Suppressor macrophage treated with lipopolysaccharide for 1 hour (primary cell): ENCODE measurements around the gene ADGRG6.
"Not testable (repeated sequence)": the region's sequence is repeated elsewhere in the genome, so short reads cannot be mapped to it uniquely, and the experiment has no call there.

Experiments used
- DNase-seq, 3 donors: peaks; one replicate each; pipeline ENCODE4 v3.0.0-alpha.2; 2020 to 2022

ADGRG6 gene

DNA sequence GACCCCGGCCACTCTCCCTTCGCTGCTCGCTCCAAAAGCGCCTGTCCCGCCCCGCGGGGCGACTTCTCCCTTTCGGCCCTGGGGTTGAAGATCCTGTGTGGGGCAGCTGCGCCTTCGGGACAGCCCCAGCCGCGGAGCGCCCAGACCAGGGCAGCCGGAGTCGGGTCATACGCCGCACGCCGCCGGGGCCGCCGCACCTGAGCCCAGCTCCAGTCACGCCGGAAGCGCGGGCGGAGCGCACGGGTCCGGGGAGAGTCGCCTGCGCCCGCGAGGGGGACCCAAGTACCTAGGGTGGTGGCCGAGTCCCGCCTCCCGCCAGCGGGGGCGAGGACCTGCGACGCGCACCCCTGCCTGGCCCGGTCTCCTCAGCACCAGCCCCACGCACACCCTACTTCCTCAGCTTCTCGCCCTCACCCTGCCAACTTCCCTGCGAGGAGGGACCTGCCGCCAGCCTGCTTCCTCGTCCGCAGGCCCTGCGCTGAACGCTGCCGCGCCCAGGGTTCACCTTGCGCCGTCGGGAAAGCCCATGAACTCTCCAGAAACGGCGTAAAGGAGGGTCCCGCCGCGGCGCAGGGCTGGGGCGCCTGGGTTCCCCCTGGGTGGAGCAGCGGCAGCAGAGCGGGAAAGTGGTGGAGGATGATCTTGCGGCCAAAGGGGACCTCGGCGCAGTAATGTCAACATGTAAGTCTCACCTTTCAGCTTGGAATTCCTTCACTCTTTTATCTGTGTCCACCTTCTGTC, at the start of gene ADGRG6:
TSS of gene ADGRG6 (plus strand) at position 357 of the 741 bp plus-strand sequence. CDS start at position 680, 323 bp downstream.
- DNase-seq = peak; percentile 58 to 77 (median 64)

DNA sequence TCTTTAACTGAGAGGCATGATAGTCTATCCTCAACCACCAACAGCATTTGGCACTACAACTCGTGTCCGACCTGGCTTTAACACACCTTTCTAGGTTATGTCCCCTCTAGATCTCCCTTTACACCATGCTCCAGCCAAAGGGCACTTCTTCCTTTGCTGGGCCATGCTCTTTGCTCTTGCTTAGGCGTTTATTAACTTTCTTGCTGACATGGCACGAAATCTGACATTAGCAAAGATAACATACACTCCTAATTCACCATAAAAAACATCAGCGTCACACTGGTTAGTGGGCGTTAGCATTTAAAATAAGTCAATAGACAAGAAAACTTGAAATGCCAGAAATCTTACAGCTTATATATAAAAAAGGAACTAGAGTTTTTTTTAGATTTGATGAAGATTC, 47.3 kb upstream of the ADGRG6 start:
- no peak for DNase-seq

DNA sequence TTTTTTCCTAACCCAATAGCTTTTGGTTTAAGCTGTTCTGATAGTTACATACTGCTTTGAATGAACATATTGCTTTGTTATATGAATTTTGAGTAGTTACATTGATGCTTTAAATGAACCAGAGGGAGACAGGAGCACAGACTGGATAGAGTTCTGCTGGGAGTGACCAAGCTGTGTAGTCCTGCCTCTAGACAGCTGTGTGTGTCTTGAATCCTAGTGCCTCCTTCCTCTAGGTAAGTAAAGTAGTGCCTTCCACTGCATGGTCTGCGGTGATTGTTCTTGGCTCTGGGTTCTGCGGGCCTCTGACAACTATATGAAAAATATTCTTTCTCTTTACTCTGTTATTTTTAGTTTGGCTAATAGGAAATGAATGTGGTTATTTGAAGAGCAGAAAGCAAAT, 46.0 kb upstream of the ADGRG6 start:
- no peak for DNase-seq

DNA sequence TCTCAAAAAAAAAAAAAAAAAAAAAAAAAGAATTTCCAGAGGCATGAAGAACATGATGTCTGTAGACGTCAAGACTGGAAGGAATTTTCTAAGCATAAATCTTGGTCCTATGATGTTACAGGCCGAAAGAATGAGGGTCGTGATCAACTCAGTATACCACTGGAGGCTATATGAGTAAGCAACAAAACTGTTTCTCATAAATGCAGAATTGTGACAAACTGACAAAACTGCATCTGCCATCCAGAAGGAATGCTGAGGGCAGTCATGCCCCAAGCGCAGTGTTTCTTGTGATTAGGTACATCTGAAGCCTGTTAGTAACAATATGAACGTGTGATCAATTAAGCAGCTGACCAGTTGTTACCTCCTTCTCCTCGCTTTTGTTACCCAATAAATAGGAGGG, 43.5 kb upstream of the ADGRG6 start:
- DNase-seq = no peak

DNA sequence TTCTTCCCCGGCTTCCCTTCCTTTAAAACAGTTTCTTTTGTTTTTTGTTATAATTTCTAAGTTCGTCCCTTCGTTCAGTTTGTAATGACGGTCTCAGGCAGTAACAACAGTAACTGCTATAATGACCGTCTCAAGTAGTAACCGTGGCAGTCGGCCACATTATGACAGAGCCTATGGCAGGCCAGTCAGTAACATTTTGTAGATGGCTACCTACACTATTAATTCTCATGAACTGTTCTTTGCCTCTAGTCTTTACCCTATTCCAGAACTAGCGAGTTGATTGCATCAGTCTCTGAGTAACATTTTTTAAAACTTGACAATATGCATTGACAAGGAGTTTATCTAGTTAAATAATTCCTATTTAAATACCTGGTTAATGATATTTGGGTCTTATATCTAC, 43.0 kb upstream of the ADGRG6 start:
- no peak for DNase-seq

DNA sequence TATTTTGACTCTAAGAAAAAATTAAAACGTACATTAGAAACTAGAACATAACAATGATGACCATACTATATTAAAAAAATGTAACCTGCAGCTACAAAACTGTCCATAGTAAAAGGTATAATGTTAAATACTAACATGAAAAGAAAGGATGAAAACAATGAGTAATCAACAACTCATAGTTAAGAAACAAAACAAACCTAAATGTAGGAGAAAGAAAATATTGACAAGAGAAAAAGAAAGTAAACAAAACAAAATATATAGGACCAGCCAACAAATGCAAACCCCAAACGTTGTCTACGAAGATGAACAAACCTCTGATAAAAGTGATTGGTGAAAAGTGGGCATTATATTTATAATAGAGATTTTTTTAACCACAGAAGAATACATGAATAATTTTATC, 41.1 kb upstream of the ADGRG6 start:
- no peak for DNase-seq

DNA sequence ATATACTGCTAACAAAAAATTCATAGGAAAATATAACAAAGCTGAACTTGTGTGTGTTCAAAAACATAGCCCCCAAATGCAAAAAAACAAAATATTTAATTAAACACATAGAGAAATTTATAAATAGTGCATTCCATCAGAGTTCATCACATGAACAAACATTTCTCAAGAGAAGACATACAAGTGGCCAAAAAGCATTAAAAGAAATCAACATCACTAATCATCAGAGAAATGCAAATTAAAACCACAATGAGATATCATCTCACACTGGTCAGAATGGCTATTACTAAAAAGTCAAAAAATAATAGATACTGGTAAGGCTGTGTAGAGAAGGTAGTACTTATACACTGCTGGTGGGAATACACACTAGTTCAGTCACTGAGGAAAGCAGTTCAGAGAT, 39.6 kb upstream of the ADGRG6 start:
- no peak for DNase-seq

DNA sequence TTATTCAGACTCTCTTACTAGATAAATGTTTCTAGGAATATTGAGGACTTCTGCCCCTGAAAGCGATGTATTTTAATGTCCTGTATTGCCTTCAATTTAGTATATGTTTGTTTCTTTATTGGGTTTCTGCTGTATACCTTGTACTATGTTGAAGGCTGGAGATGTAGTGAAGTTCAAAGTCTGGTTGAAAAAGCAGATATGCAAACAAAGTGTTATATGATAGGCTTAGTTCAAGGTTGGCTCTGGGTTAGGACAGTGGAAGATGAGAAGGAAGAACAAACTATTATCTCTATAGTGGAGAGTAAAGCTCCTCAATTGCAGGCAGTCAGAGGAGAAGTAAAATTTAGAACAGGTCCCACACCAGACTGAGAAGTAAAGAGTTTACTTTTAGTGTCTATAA, 36.3 kb upstream of the ADGRG6 start:
- no peak for DNase-seq

DNA sequence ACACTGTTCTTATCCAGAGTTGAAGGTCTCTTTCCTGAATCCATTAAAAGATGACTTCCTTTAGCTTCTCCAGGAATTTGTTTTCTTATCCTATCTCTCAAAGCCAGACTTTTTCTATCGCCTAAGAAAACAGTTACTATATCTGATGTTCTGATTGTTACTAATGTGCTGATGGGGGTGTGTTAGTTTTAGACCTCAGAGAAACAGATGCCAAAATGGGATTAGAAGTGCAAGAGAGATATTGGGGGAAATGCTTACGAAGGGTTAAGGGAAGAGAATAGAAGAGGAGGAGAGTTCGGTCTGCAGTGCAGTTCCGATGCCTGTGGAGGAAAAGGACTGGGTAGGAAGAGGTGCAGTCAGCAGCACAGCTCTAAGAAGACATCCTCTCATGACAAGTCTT, 35.7 kb upstream of the ADGRG6 start:
- DNase-seq = no peak

DNA sequence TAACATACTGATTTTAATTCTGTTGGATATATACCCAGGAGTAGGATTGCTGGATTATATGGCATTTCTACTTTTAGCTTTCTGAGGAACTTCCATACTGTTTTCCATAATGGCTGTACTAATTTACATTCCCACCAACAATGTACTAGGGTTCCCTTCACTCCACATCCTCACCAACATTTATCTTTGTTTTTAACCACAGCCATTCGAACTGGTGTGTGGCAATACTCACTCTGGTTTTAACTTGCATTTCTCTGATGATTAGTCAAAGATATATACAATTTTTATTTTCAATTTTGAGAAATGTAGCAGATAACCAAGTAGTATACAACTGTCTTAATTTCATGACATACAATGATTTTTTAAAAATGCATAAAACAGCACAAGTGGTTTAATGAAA, 30.3 kb upstream of the ADGRG6 start:
- no peak for DNase-seq

DNA sequence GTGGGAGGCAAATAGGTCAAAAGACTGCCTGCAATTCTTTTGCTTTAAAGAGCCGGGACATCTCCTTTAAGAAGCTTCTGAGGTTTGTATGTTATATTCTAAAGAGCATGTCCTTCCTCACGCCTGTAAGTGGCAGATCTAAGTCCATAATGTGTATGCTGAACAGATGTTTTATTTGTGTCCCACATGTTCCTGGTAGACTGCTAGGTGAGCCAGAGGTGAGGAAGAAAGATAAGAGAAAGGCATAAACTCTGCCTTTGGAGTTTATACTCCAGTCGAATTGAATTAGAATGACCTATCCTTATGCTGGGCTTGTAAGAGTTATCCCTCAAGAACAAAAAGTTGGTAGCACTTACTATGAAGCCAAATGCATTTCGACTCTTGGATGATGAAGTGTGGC, 27.2 kb upstream of the ADGRG6 start:
- no peak for DNase-seq

DNA sequence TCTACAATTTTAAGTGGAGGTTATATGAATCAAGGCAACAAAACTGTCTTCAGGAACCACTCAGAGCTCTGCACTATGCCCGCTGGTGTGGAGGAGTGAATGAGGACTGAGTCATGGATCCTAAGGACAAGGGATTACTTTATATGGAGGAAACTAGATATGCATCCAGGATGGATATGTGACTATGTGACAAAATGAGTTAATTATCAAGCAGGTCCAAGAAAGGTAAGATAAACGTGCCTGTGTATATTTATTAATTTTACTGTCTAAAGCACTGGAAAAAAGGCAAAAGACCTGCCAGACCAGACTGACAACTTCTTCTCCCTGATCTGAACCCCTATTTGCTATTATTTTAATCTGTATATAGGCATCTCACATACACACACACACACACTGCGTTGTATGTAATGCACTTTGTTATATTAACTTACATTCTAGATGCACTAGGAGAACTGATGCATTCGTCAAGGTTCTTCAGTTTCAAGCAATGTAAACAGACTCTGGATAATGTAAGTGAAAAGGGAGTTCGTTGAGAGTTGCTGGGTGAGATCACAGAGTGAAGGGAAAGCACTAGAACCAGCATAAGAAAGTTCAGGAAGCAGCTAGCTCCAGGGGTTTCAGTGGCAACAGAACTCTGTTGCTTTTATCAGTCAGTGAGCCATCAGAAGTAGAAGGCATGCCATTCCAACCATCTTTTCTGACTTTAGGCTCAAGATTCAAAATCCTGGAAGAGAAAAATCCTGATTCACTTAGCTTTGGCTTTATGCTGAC, 26.4 kb upstream of the ADGRG6 start:
- no peak for DNase-seq

DNA sequence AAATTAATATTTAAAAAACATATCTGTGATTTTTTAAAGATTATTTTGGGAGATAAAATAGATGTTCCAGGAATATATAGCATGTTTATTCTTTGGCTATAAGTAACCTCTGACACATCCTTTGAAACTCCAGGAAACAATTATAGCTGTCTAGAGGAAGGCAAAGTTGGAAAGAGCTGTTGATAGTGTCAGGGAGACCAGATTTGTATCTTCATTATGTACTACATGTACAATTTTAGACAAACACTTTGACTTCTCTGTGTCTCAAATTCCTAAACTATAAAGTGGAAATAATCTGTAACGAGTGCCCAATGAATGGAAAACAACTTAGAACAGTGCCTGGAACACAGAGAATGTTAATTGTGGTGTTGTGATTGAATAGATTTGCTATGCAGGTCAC, 25.6 kb upstream of the ADGRG6 start:
- no peak for DNase-seq

DNA sequence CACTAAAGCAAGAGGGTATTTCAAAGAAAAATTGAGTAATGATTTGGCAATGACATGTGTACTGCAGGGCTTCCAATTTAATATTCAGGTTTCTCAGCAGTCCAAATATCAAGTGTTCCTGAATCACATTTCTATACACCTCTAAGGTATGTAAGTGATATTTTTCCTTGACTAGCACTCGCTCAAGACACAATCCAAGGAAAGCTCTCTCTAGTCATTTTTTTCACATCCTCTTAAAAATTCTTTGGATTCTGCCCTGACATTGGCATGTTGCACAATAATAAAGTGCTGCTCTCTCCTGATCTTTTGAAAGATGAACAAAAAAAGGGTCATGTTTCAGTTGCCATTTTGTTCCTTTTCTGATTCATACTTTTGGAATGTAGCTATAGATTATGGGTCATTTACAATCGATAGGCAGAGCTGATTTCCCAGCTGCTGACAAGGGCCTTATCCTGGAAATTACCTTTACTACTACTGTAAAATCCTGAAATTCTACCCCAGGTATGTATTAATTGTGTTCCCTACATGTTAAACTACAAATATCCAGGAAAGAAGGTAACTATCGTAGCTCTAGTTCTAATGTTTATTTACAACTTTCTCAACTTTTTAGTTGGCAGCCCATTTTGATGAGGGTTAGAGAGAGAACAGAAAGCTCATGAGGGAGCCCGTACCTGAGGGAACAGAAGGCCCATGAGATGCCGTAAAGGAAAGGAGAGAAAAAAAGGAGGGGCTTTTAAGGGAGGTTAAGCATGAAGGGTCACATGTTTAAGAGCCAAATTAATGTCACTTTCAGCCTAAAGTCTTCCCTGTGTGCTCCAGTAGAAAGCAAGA, 22.2 kb upstream of the ADGRG6 start:
- DNase-seq = no peak

DNA sequence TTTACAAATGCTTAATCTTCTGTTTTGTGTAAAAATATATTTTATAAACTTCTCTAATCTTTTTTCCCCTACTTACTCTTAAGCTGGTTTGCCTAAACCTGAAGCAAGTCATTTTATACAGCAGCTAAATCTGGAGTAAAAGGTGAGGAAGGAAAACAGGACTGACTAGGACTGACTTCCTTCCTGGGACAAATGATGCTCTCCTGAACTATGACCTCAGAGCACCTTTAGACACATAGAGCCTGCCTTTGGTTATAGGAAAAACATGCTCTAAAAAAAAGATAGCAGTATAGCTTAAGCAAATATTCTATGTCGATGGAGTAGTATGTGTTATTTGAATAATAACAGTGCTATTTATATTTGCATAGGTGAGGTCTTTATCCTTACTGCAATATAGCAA, 21.5 kb upstream of the ADGRG6 start:
- no peak for DNase-seq

DNA sequence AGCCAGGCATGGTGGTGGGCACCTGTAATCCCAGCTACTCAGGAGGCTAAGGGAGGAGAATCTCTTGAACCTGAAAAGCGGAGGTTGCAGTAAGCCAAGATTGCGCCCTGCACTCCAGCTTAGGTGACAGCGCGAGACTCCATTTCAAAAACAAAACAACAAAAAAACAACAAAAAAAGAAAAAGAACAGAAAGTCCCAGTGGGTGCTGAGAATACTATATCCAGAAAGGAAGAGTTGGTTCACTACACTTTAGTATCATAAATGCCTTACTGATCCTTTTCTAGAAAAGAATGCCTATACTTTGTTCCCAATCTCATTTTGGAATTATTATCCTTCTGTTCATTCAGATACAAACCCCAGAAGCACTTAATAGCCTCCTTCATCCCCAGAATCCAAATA, 20.9 kb upstream of the ADGRG6 start:
- DNase-seq = no peak

DNA sequence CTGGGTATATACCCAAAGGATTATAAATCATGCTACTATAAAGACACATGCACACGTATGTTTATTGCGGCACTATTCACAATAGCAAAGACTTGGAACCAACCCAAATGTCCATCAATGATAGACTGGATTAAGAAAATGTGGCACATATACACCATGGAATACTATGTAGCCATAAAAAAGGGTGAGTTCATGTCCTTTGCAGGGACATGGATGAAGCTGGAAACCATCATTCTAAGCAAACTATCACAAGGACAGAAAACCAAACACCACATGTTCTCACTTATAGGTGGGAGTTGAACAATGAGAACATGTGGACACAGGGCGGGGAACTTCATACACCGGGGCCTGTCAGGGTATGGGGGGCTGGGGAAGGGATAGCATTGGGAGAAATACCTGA, 18.7 kb upstream of the ADGRG6 start:
- DNase-seq = not testable (repeated sequence)

DNA sequence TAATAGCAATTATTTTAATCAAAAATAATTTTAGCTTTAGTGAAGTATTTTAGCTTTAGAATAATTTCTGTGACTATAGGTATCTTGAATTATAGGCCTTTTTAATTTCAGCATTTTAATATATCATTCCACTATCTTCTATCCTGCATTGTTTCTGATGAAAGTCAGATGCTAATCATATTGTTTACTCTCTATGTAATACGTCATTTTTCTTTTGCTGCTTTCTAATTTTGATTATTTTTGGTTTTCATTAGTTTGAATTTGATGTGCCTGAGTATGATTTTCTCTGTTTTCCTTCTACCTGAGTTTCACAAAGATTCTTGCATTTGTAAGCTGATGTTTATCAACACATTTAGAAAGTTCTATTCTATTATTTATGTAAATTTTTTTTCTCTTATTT, 17.4 kb upstream of the ADGRG6 start:
- no peak for DNase-seq

DNA sequence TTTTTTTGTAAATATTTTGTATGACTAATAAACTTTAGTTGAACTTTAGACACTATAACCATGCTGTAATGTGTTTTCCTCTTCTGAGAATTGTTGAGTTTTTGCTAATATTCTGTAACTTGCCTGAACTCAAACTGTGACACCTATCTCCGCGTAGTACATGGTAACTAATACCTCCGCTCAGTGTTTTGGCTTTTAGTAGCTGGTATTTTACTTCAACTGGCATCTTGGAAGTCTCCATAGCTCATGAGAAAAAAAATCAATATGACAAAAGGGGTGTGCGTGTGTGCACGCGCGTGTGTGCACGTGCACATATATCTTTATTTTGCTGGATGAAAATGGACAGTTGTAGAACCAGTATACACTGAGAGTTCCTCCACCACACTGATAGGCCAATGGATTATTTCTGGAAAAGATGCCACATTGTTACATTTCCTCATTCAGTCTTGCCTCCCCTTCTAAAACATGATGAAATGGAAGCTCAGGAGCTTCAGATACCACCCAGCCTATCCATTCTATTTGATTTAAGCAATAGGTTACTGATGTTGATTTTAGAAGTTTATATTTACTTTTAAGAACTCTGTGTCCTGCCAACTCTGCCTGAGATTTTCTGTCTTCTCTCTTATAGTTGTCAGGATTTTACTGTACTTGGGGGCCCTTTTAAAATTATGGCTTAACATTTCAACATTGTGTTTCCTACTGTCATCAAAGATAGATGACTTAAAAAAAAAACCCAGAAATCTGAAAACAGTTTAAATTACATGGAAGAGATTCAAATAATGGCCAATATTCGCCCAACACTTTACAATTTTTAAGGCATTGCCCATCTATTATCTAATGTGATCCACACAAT, 16.3 kb upstream of the ADGRG6 start:
- DNase-seq = no peak

DNA sequence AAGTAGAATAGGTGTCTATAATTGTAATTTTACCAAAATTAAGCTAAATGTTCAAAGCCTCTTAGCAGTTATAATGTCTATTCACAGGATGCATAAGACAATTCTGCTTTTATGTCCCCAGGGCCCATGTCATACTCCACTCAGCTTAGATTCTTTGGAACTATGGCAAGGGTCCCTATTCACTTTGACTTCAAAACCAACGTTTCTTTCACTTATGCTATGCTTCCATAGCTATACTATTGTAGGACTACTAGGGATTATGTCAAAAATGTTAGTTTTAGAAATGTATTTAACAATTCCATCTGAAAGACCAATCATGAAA, 15.8 kb upstream of the ADGRG6 start:
- DNase-seq = no peak

DNA sequence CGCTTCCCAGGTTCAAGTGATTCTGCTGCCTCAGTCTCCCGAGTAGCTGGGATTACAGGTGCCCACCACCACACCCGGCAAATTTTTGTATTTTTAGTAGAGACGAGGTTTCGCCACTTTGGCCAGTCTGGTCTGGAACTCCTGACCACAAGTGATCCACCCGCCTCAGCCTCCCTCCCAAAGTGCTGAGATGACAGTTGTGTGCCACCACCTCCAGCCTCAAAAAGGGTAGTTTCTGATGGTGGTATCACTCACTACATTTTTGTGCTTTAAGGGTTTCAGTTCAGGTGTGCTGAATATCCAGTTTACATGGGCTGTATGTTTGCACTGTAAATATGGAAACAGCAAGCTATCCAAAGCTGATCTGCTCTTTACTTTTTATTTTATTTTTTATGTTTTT, 12.1 kb upstream of the ADGRG6 start:
- no peak for DNase-seq

DNA sequence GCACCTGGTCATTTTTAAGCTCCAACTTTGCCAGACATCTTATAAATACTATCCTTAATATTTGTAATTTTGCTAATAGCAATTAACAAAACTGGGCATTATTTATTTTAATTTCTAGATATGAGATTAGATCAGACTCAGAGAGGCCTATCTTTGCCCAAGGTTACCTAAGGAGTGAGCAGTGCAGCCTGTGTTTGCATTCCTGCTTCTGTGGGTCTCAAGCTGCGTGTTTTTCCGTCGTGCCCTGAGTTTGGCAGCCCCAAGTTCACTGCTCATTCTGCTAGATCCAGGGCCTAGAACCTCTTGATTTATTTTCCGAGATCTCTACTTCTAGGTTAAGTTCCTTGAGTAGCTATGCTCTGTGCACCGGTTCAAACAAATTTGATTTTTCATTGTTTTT, 11.0 kb upstream of the ADGRG6 start:
- no peak for DNase-seq

DNA sequence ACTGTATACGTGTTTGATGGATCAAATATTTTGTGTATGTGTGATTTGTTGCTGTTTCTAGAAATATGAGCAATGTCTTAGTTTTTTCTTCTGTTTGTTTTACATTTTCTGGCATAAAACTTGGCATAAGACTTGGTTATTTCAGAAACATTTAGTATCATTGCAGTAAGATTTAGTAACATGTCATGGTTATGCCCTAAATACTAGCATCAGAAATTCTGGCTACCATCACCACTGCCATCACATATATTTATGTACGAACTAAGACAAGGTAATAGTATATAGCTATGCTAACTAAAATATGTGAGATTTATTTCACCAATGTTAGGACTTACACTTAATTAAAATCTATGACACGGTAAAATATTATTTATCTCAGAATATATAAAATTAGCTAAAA, 10.3 kb upstream of the ADGRG6 start:
- no peak for DNase-seq
